SK-N-SH (cell line): ENCODE results near the gene ZNF79. TPM values are rescaled to one million over a fixed set of nuclear protein-coding genes. Genes with fewer than 3 reads are reported as not detected.
A peak's percentile ranks its signal among the peaks of the same experiment; 100 is the strongest.

Source experiments
- CTCF ChIA-PET: fragments of 300-600, 350-600 bp; formaldehyde crosslinking; extraction: SDS; loops from one replicate; lab custom pipeline; 2021; lab: Yijun Ruan, JAX
- POLR2A ChIA-PET: fragments of 350-600 bp; sonication (Branson Sonifier 250); formaldehyde crosslinking; extraction: SDS; loops from one replicate; lab custom pipeline; 2020; ENCODE audit warnings: antibody characterized with exemption, inconsistent platforms; lab: Yijun Ruan, JAX
- DNase-seq: peaks from one replicate; pipeline ENCODE4 v3.0.0; 2012
- H2AFZ ChIP-seq: fragments of 200-600 bp; sonication (generic); 2 replicates; pipeline ENCODE4 v1.8.1; 2016; ENCODE audit warnings: antibody characterized with exemption, mild to moderate bottlenecking, low read depth
- H3F3A ChIP-seq: fragments of 200-600 bp; sonication (generic); replicated peaks from 2 replicates; pipeline ENCODE3; 2016; ENCODE audit warnings: antibody characterized with exemption, mild to moderate bottlenecking; ENCODE audit not compliant: insufficient read depth
- H3K27ac ChIP-seq, 2 experiments: fragments of 200-500 bp in 1 of 2; fragments of 200-600 bp in 1 of 2; sonication (Bioruptor generic) in 1 of 2; sonication (generic), shearing (Covaris generic) in 1 of 2; 2 replicates each; pipeline versions ENCODE4 v1.5.1 to v1.6.1; 2014 to 2016; ENCODE audit warnings: low read depth in 2 of 2, inconsistent platforms in 1 of 2, low read length in 1 of 2, mild to moderate bottlenecking in 1 of 2, mixed read lengths in 1 of 2
- H3K27me3 ChIP-seq: fragments of 200-600 bp; sonication (generic), shearing (Covaris generic); 2 replicates; pipeline ENCODE4 v1.6.1; 2016; ENCODE audit warnings: mixed run types; ENCODE audit not compliant: insufficient read depth
- H3K36me3 ChIP-seq, 2 experiments: fragments of 200-500 bp in 1 of 2; fragments of 200-600 bp in 1 of 2; sonication (Bioruptor generic) in 1 of 2; sonication (generic) in 1 of 2; replicated peaks in 1 of 2; 2 replicates each; pipeline versions ENCODE3 to v1.5.1; 2014 to 2016; ENCODE audit warnings: low read length in 1 of 2, mild to moderate bottlenecking in 1 of 2; ENCODE audit not compliant: insufficient read depth in 2 of 2, control insufficient read depth in 1 of 2
- H3K4me1 ChIP-seq, 2 experiments: fragments of 200-500 bp in 1 of 2; fragments of 200-600 bp in 1 of 2; sonication (Bioruptor generic) in 1 of 2; sonication (generic), shearing (Covaris generic) in 1 of 2; 2 replicates each; pipeline versions ENCODE4 v1.5.1 to v1.6.1; 2014 to 2016; ENCODE audit warnings: low read depth in 1 of 2, low read length in 1 of 2, mixed run types in 1 of 2; ENCODE audit not compliant: insufficient read depth in 2 of 2, control insufficient read depth in 1 of 2
- H3K4me2 ChIP-seq: fragments of 200-600 bp; sonication (generic), shearing (Covaris generic); 2 replicates; pipeline ENCODE4 v1.6.1; 2017; ENCODE audit warnings: mixed run types
- H3K4me3 ChIP-seq, 2 experiments: fragments of 200-500 bp in 1 of 2; fragments of 200-600 bp in 1 of 2; sonication (Bioruptor generic) in 1 of 2; sonication (generic), shearing (Covaris generic) in 1 of 2; 2 replicates each; pipeline versions ENCODE4 v1.5.1 to v1.8.1; 2014 to 2016; ENCODE audit warnings: low read depth in 2 of 2, inconsistent platforms in 1 of 2, low read length in 1 of 2, mild to moderate bottlenecking in 1 of 2, mixed read lengths in 1 of 2, moderate library complexity in 1 of 2
- H3K79me2 ChIP-seq: fragments of 200-600 bp; sonication (generic); 2 replicates; pipeline ENCODE4 v1.8.1; 2017; ENCODE audit warnings: mild to moderate bottlenecking; ENCODE audit not compliant: insufficient read depth
- H3K9ac ChIP-seq: fragments of 200-600 bp; sonication (generic); 2 replicates; pipeline ENCODE4 v1.6.1; 2017; ENCODE audit warnings: mixed run types
- H3K9me2 ChIP-seq: fragments of 200-600 bp; sonication (generic); 2 replicates; pipeline ENCODE4 v1.6.1; 2017; ENCODE audit warnings: mixed run types
- H3K9me3 ChIP-seq: fragments of 200-600 bp; sonication (generic); 2 replicates; pipeline ENCODE4 v1.6.1; 2017; ENCODE audit warnings: mixed run types, mild to moderate bottlenecking, moderate library complexity
- H4K20me1 ChIP-seq: fragments of 200-600 bp; sonication (generic); 2 replicates; pipeline ENCODE4 v1.6.1; 2017; ENCODE audit warnings: mild to moderate bottlenecking, mixed run types; ENCODE audit not compliant: insufficient read depth
- ELF1 ChIP-seq: IDR thresholded peaks from 2 replicates; pipeline ENCODE4 v1.4.0; 2012
- EP300 ChIP-seq, 2 experiments: IDR thresholded peaks; 2 replicates each; pipeline versions ENCODE4 v1.4.0 to v1.6.1; 2012; ENCODE audit warnings: borderline replicate concordance in 1 of 2, low read depth in 1 of 2, low read length in 1 of 2
- EZH2phosphoT487 ChIP-seq: fragments of 200-600 bp; sonication (generic); IDR thresholded peaks from 2 replicates; pipeline ENCODE4 v1.6.1; 2017; ENCODE audit warnings: low read depth, mixed run types, mild to moderate bottlenecking, antibody characterized with exemption, moderate library complexity, borderline replicate concordance
- GABPA ChIP-seq: IDR thresholded peaks from 2 replicates; pipeline ENCODE4 v1.4.0; 2012; ENCODE audit warnings: low read depth, mild to moderate bottlenecking
- GATA2 ChIP-seq: sonication (generic); formaldehyde crosslinking; IDR thresholded peaks from 2 replicates; pipeline ENCODE4 v1.5.0; 2020; ENCODE audit warnings: mild to moderate bottlenecking, missing genetic modification reagents
- IRF3 ChIP-seq: fragments of 150-350 bp; IDR thresholded peaks from 2 replicates; pipeline ENCODE4 v1.6.1; 2016; ENCODE audit warnings: mild to moderate bottlenecking, low read depth, low read length
- PBX3 ChIP-seq: IDR thresholded peaks from 2 replicates; pipeline ENCODE4; 2012
- POLR2AphosphoS5 ChIP-seq: IDR thresholded peaks from 2 replicates; pipeline ENCODE4 v1.6.1; 2012; ENCODE audit warnings: low read depth, low read length
- RCOR1 ChIP-seq: fragments of 150-350 bp; IDR thresholded peaks from 2 replicates; pipeline ENCODE4 v1.6.1; 2017; ENCODE audit warnings: antibody characterized with exemption, low read length
- REST ChIP-seq: IDR thresholded peaks from 2 replicates; pipeline ENCODE4 v1.6.1; 2012; ENCODE audit warnings: mild to moderate bottlenecking, low read depth, low read length, moderate library complexity
- RXRA ChIP-seq: IDR thresholded peaks from 2 replicates; pipeline ENCODE4 v1.4.0; 2012; ENCODE audit warnings: low read depth, mild to moderate bottlenecking, borderline replicate concordance
- SIN3A ChIP-seq: IDR thresholded peaks from 2 replicates; pipeline ENCODE4 v1.6.1; 2012; ENCODE audit warnings: low read depth, mild to moderate bottlenecking, low read length, moderate library complexity, borderline replicate concordance
- TCF12 ChIP-seq: IDR thresholded peaks from 2 replicates; pipeline ENCODE4 v1.4.0; 2012
- USF1 ChIP-seq: IDR thresholded peaks from 2 replicates; pipeline ENCODE4 v1.4.0; 2012; ENCODE audit warnings: low read depth, borderline replicate concordance
- YY1 ChIP-seq: IDR thresholded peaks from 2 replicates; pipeline ENCODE4 v1.4.0; 2012; ENCODE audit warnings: low read depth, mild to moderate bottlenecking
- ZBTB33 ChIP-seq: IDR thresholded peaks from 2 replicates; pipeline ENCODE4 v1.4.0; 2012; ENCODE audit warnings: low read depth, borderline replicate concordance
- WGBS: methylation state at CpG from one replicate; pipeline ENCODE4 v1.1.6; 2017; ENCODE audit warnings: low lambda C conversion rate; 5-methylcytosine and 5-hydroxymethylcytosine counted together
- polyA plus RNA-seq, 3 experiments: library from polyadenylated mRNA; depleted of rRNA; stranded (reverse); fragments of >200 nt; gene quantifications; 2 replicates each; pipeline ENCODE4 v1.2.3, GENCODE V29; 2012

The ZNF79 gene
- polyA plus RNA-seq, 1 of the 3 experiments (the other 2 are of a cell fraction) = 4.6 TPM

GRCh38 chr9:127388856-127389238 is 35.3 kb upstream of the ZNF79 start:
- no peak for DNase-seq
- Histone ChIP-seq H3K9ac (peak overlapping the region; percentile 41), H3K27me3 (no peaks in the 10 kb centered on the region), H3K9me3 (no peaks in the 10 kb centered on the region), H3K79me2 (no peaks in the 10 kb centered on the region), H3K36me3 (no peaks in the 10 kb centered on the region), H3K4me3 (no peak overlapping the region), H3F3A (peaks cover 30% of the 10 kb centered on the region), H3K9me2 (no peaks in the 10 kb centered on the region), H4K20me1 (no peaks in the 10 kb centered on the region; the same call in 1 of the 2 replicates), H2AFZ (peak overlapping the region; percentile 58; the same call in 1 of the 2 replicates), H3K4me1 (peaks cover 0 to 9% of the 10 kb centered on the region in 2 experiments; a peak in 2 of 4 replicates), H3K4me2 (peak overlapping the region; percentile 60), H3K27ac (peak overlapping the region; percentile 7 to 80; a peak in 3 of 4 replicates)
- 70% methylated on average over 6 of the region's 6 CpGs for WGBS
- ChIA-PET POLR2A (no interaction called here), CTCF (no interaction called here)
- no peak for TF ChIP-seq USF1
- no peak for TF ChIP-seq SIN3A
- TF ChIP-seq IRF3 = no peak
- no peak for TF ChIP-seq RXRA
- TF ChIP-seq GATA2 = no peak
- no peak for TF ChIP-seq YY1
- TF ChIP-seq POLR2AphosphoS5 = no peak
- no peak for TF ChIP-seq EZH2phosphoT487
- no peak for TF ChIP-seq ZBTB33
- no peak for TF ChIP-seq EP300 (IDR thresholded peaks at IDR 0.05; ENCODE audit: borderline replicate concordance in 1 of 2, low read depth in 1 of 2, low read length in 1 of 2)
- no peak for TF ChIP-seq RCOR1
- TF ChIP-seq TCF12 = no peak
- TF ChIP-seq GABPA = no peak
- TF ChIP-seq ELF1 = no peak
- TF ChIP-seq REST = no peak
- TF ChIP-seq PBX3 = no peak
